GM21515 (cell line): ENCODE measurements around the gene ARID1B.

Experiments
- ATAC-seq: cut with Tn5 transposase; IDR thresholded peaks from one replicate; pipeline ENCODE4 v1.9.1; 2021; ENCODE audit not compliant: unreplicated experiment

The ARID1B gene

GRCh38 chr6:157066781-157067491 lies 289.8 kb downstream of the ARID1B start:
- no peak for ATAC-seq

GRCh38 chr6:157067507-157067906 lies 290.3 kb downstream of the ARID1B start:
- no peak for ATAC-seq

DNA sequence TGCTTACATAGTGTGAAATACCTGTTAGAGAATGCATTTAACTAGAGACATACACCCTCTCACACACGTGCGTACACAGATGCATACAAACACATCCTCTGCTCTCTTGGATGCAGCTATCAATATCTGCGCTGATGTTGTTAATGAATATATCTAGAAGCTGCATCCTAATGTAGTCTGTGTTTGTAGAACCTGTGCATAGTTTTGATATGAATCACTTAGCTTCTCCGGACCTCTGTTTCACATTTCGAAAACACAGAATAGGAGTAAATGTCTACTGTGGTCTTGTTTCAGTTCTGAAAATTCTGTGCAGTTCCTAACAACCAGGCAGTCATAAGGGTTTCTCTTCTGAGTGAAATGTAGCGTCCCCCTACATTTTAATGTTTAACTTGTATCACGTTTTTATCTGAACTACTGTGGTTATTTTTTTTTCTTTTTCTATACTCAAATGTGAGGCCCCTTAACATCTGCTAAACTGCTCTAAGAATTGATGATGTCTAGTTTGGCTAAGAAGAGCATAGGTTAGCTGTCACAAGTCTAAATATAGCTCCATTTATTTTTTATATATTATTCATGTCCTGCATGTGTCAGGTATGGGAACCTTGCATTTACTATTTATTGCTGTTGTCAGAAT lies 291.6 kb downstream of the ARID1B start:
- peak; percentile 95 for ATAC-seq

DNA sequence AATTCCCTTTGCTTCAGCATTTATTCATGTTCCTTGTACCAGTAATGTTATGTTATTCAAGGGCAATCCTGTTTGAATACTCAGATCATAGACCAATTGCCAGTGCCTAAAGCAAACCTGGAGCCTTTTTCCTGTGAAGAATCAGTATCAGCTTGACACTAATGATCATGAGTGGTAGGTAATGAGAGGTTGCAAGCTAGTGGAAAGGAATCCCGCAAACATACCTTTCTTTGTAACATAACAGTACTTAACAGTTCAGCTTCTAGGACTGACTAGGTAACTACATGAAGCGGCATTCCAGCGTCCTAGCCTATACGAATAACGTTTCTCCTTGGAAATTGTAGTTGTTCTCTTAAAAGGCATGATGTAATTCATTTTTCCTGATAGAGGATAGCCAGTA lies 292.4 kb downstream of the ARID1B start:
- no peak for ATAC-seq

DNA sequence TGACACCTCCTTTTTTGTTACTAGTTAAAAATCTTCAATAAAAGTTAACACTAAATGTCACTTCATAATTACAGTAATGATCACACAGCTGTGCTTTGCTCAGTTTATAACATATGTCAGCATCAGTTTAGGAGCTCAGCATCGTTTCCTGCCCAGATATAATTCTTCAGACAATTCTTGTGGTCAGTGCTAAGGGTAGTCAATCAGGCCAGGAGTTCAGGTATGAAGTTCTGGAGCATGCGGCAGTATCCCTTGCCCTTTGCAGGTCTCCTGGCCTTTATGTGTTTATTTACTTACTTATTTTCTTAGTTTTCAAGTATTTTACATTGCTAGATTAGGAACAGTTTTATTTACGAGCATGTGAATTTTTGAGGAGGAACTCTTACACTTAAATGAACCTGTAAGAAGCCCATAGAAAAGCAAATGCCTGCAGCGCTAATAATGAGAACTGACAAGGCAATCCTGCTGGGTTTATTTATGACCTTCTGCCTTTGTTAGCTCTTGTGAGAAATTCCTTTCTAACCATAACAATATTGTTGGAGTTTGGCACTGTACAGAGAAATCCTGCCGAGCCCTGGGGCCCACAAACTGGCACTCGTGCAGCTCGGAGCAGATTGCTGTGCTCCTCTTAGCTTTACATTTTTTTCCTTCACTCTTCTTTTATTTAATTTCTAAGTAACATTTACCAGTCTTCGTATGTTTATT lies 293.4 kb downstream of the ARID1B start:
- ATAC-seq = no peak

DNA sequence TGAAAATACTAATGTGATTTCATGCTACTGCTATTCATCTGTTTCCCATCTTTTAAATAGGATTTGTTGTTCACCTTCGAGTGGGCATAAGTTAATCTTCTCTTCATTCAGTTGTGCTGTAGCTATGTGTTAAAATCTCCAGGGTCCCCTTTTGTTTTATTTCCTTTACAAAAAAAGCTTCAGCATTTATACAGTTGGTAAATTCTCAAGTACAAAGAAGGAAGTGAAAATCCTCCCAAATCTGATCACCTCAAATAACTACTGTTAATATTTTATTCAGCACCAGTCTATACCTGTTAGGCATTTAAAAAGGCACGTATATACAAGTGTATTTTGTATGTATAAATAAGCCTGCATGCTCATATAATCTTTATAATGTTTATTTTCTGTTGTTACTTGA lies 294.9 kb downstream of the ARID1B start:
- no peak for ATAC-seq

DNA sequence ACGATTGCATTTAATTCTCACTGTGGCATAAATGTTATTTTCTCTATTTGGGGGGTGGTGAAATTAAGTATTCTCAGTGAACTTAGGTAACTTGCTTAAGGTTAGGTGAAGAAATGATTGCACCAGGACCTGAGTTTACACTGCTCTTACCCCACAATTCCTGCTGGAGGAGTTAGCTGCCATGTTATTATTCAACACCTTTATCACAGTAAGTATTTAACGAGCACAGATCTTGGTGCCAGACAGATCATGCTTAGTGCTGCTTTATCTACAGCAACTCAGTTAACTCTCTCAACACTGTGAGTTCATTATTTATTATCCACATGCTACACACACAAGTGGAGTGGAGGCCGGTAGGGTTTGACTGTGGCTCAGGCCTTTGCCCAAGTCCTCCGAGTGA lies 296.4 kb downstream of the ARID1B start:
- ATAC-seq = no peak

DNA sequence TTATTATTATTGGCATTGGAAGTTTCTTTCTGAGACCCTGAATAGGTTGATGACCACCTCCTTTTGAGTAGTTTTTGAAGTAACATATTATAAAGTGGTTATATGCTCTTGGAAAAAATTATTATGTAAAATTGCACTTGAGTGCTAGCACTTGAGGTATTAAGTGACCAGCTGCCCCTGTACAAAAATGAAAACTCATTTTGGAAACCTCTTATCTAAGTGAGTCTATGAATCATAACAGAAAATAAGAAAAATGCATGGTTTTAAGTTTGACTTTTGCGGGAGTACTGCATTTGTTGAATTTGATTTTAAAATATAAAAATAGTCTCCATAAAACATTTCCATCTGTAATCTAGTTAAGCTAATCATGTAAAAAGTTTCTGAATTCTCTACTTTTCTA lies 297.8 kb downstream of the ARID1B start:
- no peak for ATAC-seq

GRCh38 chr6:157075549-157076450 lies 298.6 kb downstream of the ARID1B start:
- ATAC-seq = peak; percentile 76

DNA sequence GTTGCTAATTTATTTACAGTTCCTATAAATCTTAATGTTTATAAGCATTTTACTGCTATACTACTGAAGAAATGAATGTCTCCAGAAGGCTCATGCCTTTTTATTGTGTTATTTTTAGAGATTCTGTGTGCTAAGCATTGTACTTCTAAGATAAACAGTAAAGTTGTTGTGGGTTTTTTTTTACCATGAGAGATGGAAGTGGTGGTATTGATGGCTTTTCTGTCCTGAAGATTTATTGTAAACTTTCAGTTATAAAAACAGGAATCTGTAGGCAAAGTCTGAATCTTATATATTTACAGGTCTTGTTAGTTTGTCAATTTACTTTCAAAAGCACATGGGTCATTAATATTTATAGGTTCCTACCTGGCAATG lies 299.3 kb downstream of the ARID1B start:
- no peak for ATAC-seq

DNA sequence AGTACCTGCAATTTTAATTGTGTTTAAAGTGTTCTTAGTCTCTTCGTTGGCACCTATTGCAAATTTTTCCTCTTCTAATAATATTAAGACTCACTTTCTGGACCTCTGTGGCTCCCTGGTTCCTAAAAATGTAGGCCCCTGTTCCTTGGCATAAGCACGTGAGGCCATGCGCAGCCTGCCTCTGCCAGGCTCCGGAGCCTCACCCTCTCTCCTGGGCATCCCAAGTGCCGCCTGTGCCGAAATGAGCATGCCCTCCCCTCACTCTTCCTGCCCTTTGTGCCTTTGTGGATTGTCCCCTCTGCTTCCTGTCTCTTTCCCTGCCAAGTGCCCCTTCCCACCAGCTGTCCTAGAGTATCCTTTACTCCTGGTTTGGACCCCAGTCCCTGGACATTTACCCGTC lies 300.1 kb downstream of the ARID1B start:
- no peak for ATAC-seq

DNA sequence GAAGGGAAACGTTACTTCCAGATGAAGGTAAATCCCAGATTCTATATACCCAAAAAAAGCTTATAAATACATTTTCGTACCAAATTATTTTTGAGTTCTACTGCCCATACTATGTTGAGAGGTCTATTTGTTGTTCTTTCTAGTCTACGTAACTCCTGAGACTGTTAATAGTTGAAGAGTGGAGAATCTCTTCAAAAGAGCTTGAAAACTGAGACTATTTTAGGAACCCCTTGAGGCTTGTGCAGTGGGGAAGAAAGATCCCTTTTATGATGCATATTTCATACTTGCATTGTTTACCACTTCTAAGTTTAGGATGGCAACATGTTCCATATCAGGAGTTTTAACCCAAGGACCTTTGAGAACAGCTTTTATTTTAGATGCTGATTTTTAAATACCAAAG lies 301.1 kb downstream of the ARID1B start:
- no peak for ATAC-seq

DNA sequence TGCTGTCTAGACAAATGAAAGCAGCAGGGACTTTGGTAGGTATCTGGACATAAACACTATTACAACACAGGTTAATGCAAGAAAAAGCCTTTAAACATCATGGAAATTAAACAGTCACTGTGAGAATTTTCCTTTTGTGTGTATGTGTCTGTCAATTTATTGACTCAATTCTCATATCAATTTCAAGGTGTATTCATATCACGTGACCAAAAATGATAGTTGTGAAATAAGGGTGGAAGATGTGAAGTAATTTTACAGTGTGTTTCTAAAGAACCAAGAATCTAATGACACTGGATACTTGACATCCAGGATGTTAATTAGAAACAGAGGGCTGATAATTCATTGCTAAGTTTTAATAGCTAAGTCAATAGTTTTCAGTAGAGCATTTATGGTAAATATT lies 302.1 kb downstream of the ARID1B start:
- no peak for ATAC-seq

DNA sequence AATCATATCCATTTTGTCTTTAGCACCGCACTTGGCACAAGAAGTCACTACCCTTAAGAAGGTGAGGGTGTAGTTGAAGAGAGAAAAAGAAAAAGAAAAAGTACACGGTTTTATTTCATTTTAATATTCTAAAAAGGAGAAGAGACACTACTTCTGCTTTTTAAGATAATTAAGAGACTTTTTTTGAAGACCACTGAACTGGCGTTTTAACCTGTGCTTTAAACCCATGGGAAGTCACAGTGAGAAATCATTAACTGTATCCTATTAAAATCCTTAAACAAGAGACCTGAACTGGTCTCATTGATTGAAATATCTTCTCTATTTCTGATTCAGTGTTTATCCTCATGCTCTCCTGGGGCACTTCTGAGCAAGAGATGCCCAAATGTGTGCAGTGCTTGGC lies 302.6 kb downstream of the ARID1B start:
- no peak for ATAC-seq

- no peak for ATAC-seq
These were observed 303.8 kb downstream of the ARID1B start for GRCh38 chr6:157080986-157081391.

- ATAC-seq = no peak
These were observed 306.2 kb downstream of the ARID1B start for GRCh38 chr6:157083343-157083742.

GRCh38 chr6:157086632-157087031 lies 309.5 kb downstream of the ARID1B start:
- no peak for ATAC-seq

DNA sequence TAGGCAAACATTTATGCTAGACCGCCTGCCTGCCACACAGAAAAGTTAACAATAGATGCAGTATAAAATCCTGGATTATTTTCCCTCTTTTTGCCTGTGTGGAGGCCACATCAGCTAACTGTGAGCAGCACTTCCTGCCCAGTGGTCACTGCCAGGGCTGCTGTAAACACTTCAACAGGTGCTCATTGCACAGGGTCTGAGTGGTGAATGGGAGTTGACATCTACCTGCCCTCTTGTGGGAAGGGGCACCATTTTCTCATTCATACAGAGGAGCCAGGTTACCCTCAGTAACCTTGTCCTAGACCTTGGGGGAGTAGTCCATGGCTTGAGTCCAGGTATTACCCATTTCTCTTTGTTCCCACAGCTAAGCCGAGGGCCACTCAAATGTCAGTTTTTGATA lies 310.8 kb downstream of the ARID1B start:
- no peak for ATAC-seq

DNA sequence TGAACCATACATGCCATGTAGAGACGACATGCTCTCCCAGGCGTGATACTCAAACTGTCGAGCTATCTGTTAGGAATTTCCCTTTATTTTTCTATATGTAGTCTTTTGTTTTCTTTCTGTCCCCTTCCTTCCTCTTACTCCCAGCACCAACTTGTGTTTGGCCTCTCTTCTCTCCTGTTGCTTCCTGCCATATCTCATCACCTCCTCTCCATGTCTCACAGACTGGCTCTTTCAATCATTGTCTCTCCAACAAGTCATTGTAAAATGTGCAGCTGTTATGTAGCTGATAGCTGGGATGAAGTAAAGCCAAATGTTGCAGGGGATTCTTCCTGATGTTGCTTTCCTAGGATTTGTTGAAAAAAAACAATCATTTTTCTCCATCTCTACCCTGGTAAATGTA lies 311.7 kb downstream of the ARID1B start:
- no peak for ATAC-seq

GRCh38 chr6:157089258-157089657 lies 312.1 kb downstream of the ARID1B start:
- no peak for ATAC-seq

- ATAC-seq = no peak
These were observed 312.7 kb downstream of the ARID1B start for GRCh38 chr6:157089851-157090250.
